Measurements from ENCODE around the gene ATP1A2. TPM values are rescaled to one million over a fixed set of nuclear protein-coding genes. Genes with fewer than 3 reads are reported as not detected.

The ATP1A2 gene
- total and polyA plus RNA-seq, 2 donors (not counting 3 experiments of a cell fraction or from before 2014, with no cell fraction given) = not detected

- intact Hi-C loops (cut with micrococcal nuclease) = no loop called here
- POLR2A ChIA-PET = no interaction called here
- H3K79me2 ChIP-seq (ENCODE audit: control insufficient read depth, insufficient read depth, low read length) = no peaks in the 10 kb centered on the region
These were observed 2.2 kb upstream of the ATP1A2 start for GRCh38 chr1:160113407-160113806.

GRCh38 chr1:160114085-160114484 lies 1.5 kb upstream of the ATP1A2 start:
- no TSS peak for BruUV-seq (replicated peaks)
- intact Hi-C loops (cut with micrococcal nuclease) = no loop called here
- Histone ChIP-seq H3K4me1 (ENCODE audit: control insufficient read depth, extremely low read depth, insufficient read depth, low read length) (no peaks in the 10 kb centered on the region), H3K9me3 (replicated peaks; ENCODE audit: control insufficient read depth, insufficient read depth, low read length) (no peaks in the 10 kb centered on the region), H4K20me1 (replicated peaks; ENCODE audit: control insufficient read depth, extremely low read depth, insufficient read depth, low read length) (no peaks in the 10 kb centered on the region), H3K4me2 (ENCODE audit: insufficient read depth, low read length) (no peak overlapping the region), H3K4me3 (replicated peaks in 1 of 3; ENCODE audit: insufficient read depth in 1 of 3, low read depth in 1 of 3, low read length in 3 of 3) (no peak overlapping the region), H3K9me1 (replicated peaks; ENCODE audit: control insufficient read depth, extremely low read depth, insufficient read depth, low read length) (no peaks in the 10 kb centered on the region), H3K27ac (ENCODE audit: insufficient read depth, low read depth, low read length) (no peak overlapping the region), H3K79me2 (ENCODE audit: control insufficient read depth, insufficient read depth, low read length) (no peaks in the 10 kb centered on the region), H3K9ac (replicated peaks; ENCODE audit: extremely low read depth, insufficient read depth, low read length) (no peak overlapping the region), H3K27me3 (ENCODE audit: control insufficient read depth in 2 of 2, insufficient read depth in 2 of 2, low read length in 2 of 2) (peaks cover 18 to 24% of the 10 kb centered on the region in 2 experiments), H2AFZ (ENCODE audit: low read depth, low read length) (no peak overlapping the region), H3K36me3 (ENCODE audit: control insufficient read depth in 2 of 2, extremely low read depth in 1 of 2, insufficient read depth in 2 of 2, low read length in 2 of 2) (no peaks in the 10 kb centered on the region)
- no peak for FAIRE-seq
- no peak for DNase-seq (ENCODE audit: low read depth, low spot score)
- POLR2A ChIA-PET = no interaction called here
- CTCF ChIA-PET = interaction anchor here (0.9 kb wide), 1 partner anchor 79 kb away, joined by 3 read pairs; no protein-coding TSS in a partner anchor
- dilution Hi-C loops (cut with MboI; ENCODE audit: extremely low pct_ligation_motif_present, low sequenced_read_pairs) = no loop called here
- TF ChIP-seq MAX (IDR thresholded peaks at IDR 0.05; ENCODE audit: insufficient read depth, insufficient read length) = no peak
- TF ChIP-seq CTCF (IDR thresholded peaks at IDR 0.05; ENCODE audit: extremely low read depth in 1 of 2, insufficient read depth in 1 of 2, low read depth in 1 of 2, low read length in 2 of 2) = no peak

More at GRCh38 chr1:160113407-160113806, 2.2 kb upstream of the ATP1A2 start:
- no peaks in the 10 kb centered on the region for H3K9me1 ChIP-seq (replicated peaks; ENCODE audit: control insufficient read depth, extremely low read depth, insufficient read depth, low read length)
- H3K4me3 ChIP-seq (replicated peaks in 1 of 3; ENCODE audit: insufficient read depth in 1 of 3, low read depth in 1 of 3, low read length in 3 of 3) = no peak overlapping the region
- TF ChIP-seq MAX (IDR thresholded peaks at IDR 0.05; ENCODE audit: insufficient read depth, insufficient read length) (no peak), EZH2 (IDR thresholded peaks at IDR 0.05; ENCODE audit: borderline replicate concordance, low read depth, low read length, severe bottlenecking) (no peak), FOS (IDR thresholded peaks at IDR 0.05; ENCODE audit: borderline replicate concordance, insufficient read depth, low read length) (no peak), MYC (IDR thresholded peaks at IDR 0.05; ENCODE audit: low read depth, low read length) (no peak), POLR2AphosphoS5 (IDR thresholded peaks at IDR 0.05; ENCODE audit: insufficient read depth, low read depth, low read length) (no peak)
- CTCF ChIA-PET = no interaction called here
- H3K36me3 ChIP-seq (ENCODE audit: control insufficient read depth in 2 of 2, extremely low read depth in 1 of 2, insufficient read depth in 2 of 2, low read length in 2 of 2) = no peaks in the 10 kb centered on the region
- no peak for DNase-seq (ENCODE audit: low read depth, low spot score)
- no peak for FAIRE-seq
- H3K9me3 ChIP-seq (replicated peaks; ENCODE audit: control insufficient read depth, insufficient read depth, low read length) = no peaks in the 10 kb centered on the region
- no peaks in the 10 kb centered on the region for H3K4me1 ChIP-seq (ENCODE audit: control insufficient read depth, extremely low read depth, insufficient read depth, low read length)
- H3K4me2 ChIP-seq (ENCODE audit: insufficient read depth, low read length) = no peak overlapping the region
- no TSS peak for BruUV-seq (replicated peaks)
- H3K27ac ChIP-seq (ENCODE audit: insufficient read depth, low read depth, low read length) = no peak overlapping the region
- H3K27me3 ChIP-seq (ENCODE audit: control insufficient read depth in 2 of 2, insufficient read depth in 2 of 2, low read length in 2 of 2) = peaks cover 18 to 24% of the 10 kb centered on the region in 2 experiments
- dilution Hi-C loops (cut with MboI; ENCODE audit: extremely low pct_ligation_motif_present, low sequenced_read_pairs) = no loop called here
- H3K9ac ChIP-seq (replicated peaks; ENCODE audit: extremely low read depth, insufficient read depth, low read length) = no peak overlapping the region
- no peaks in the 10 kb centered on the region for H4K20me1 ChIP-seq (replicated peaks; ENCODE audit: control insufficient read depth, extremely low read depth, insufficient read depth, low read length)
- no peak overlapping the region for H2AFZ ChIP-seq (ENCODE audit: low read depth, low read length)

Measured in endothelial cell of umbilical vein (primary cell).